GM10266 (cell line): ENCODE results near the gene CYP2S1.

Source experiments
- DNase-seq: peaks from one replicate; pipeline ENCODE4 v3.0.0; 2012; ENCODE audit errors: extremely low spot score
- TF ChIP-seq, protein P1 (sequence below): IDR thresholded peaks from 2 replicates; pipeline ENCODE4 v1.5.1; 2012; ENCODE audit warnings: mild to moderate bottlenecking, low read depth; ENCODE audit not compliant: control insufficient read depth, insufficient read depth; ENCODE audit errors: missing control alignments

Gene CYP2S1

GRCh38 chr19:41217741-41218140, 24.7 kb downstream of the CYP2S1 start:
- TF ChIP-seq, protein P1, sequence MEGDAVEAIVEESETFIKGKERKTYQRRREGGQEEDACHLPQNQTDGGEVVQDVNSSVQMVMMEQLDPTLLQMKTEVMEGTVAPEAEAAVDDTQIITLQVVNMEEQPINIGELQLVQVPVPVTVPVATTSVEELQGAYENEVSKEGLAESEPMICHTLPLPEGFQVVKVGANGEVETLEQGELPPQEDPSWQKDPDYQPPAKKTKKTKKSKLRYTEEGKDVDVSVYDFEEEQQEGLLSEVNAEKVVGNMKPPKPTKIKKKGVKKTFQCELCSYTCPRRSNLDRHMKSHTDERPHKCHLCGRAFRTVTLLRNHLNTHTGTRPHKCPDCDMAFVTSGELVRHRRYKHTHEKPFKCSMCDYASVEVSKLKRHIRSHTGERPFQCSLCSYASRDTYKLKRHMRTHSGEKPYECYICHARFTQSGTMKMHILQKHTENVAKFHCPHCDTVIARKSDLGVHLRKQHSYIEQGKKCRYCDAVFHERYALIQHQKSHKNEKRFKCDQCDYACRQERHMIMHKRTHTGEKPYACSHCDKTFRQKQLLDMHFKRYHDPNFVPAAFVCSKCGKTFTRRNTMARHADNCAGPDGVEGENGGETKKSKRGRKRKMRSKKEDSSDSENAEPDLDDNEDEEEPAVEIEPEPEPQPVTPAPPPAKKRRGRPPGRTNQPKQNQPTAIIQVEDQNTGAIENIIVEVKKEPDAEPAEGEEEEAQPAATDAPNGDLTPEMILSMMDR: no peak

GRCh38 chr19:41218249-41218614, 25.2 kb downstream of the CYP2S1 start:
- DNase-seq: no peak
- TF ChIP-seq, protein P1: no peak

More at GRCh38 chr19:41217741-41218140, 24.7 kb downstream of the CYP2S1 start:
- DNase-seq: no peak

DNA sequence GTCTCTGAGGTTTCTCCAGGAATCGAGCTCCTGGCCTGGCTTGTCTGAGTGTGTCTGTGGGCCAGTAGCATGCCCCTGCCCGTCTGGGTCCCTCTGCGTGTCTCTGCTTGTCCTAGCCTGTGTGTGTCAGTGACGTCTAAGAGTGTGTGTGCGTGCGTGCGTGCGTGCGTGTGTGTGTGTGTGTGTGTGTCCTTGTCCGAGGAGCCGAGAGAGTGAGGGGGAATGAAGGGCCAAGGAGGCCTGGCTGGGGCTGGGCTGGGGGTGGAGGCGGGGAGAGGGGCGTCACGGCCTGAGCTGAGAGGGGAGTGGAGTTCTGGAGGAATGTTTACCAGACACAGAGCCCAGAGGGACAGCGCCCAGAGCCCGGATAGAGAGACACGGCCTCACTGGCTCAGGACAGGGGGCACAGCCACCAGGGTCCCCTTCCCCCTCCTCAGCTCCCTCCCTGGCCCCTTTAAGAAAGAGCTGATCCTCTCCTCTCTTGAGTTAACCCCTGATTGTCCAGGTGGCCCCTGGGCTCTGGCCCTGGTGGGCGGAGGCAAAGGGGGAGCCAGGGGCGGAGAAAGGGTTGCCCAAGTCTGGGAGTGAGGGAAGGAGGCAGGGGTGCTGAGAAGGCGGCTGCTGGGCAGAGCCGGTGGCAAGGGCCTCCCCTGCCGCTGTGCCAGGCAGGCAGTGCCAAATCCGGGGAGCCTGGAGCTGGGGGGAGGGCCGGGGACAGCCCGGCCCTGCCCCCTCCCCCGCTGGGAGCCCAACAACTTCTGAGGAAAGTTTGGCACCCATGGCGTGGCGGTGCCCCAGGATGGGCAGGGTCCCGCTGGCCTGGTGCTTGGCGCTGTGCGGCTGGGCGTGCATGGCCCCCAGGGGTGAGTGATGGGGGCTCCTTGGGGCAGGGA, 25.8 kb downstream of the CYP2S1 start, which contains the start of gene AXL:
AXL (plus strand) TSS at position 609 of the 893 bp plus-strand sequence; CDS start at position 779, 170 bp downstream.
- TF ChIP-seq, protein P1: no peak
- no peak for DNase-seq

GRCh38 chr19:41219924-41220567, 27.0 kb downstream of the CYP2S1 start:
- no peak for DNase-seq

GRCh38 chr19:41220811-41221210, 27.8 kb downstream of the CYP2S1 start:
- TF ChIP-seq, protein P1: no peak
- DNase-seq: no peak

More at GRCh38 chr19:41219924-41220567, 27.0 kb downstream of the CYP2S1 start:
- TF ChIP-seq, protein P1: no peak

DNA sequence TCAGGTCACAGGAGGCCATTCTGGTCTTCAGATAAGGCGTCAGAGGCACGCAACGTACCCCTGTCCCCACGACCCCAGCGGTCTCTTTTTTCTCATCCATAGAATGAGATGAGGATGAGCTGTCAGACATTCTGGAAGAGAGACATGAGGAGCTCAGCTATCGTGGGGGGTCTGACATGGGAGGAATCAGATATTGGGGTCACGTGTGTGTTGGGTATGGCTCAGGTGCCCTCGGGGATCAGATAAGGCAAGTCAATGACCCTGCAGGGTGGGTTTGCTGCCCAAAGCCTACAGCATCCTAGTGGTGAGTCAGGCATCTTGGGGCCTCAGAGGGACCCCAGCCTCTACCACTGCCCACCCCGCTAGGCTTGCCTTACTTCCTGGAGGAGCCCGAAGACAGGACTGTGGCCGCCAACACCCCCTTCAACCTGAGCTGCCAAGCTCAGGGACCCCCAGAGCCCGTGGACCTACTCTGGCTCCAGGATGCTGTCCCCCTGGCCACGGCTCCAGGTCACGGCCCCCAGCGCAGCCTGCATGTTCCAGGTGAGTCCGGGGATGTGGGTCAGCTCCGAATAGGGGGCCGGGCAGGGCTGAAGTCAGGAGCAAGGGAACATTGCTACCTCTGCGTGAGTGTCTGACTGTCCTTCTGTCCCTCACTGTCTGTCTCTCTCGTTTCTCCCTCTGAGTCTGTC, 28.6 kb downstream of the CYP2S1 start:
- TF ChIP-seq, protein P1: no peak
- no peak for DNase-seq
